SK-N-MC (cell line): ENCODE data around the gene USP49.

Experiments used
- EZH2 ChIP-seq: fragments of 200-600 bp; sonication (generic); IDR thresholded peaks from one replicate; pipeline ENCODE4 v1.6.1; 2017; ENCODE audit warnings: antibody characterized with exemption
- FOXP2 ChIP-seq: optimal IDR thresholded peaks from 2 replicates; pipeline ENCODE3; 2011; ENCODE audit warnings: mild to moderate bottlenecking, moderate library complexity; ENCODE audit not compliant: insufficient read depth; ENCODE audit errors: extremely low read length, control extremely low read depth
- POLR2AphosphoS5 ChIP-seq: IDR thresholded peaks from 2 replicates; pipeline ENCODE4 v1.6.1; 2012; ENCODE audit warnings: mild to moderate bottlenecking, low read depth, low read length, borderline replicate concordance

GRCh38 chr6:41920921-41921711 lies 25.9 kb upstream of the USP49 start, which contains the start of the genes BYSL and MED20:
- TF ChIP-seq POLR2AphosphoS5, result peak; percentile 81; the same call in 1 of the 2 replicates
- TF ChIP-seq EZH2, result no peak
- no peak for TF ChIP-seq FOXP2
